Kasumi-1 (cell line): ENCODE results near the gene B3GNT8.
"Not testable (repeated sequence)": the region's sequence is repeated elsewhere in the genome, so short reads cannot be mapped to it uniquely, and the experiment has no call there.

Experiments
- DNase-seq, 2 experiments: peaks; one replicate each; lab custom pipeline; 2025; lab: John Stamatoyannopoulos, UW

The B3GNT8 gene

DNA sequence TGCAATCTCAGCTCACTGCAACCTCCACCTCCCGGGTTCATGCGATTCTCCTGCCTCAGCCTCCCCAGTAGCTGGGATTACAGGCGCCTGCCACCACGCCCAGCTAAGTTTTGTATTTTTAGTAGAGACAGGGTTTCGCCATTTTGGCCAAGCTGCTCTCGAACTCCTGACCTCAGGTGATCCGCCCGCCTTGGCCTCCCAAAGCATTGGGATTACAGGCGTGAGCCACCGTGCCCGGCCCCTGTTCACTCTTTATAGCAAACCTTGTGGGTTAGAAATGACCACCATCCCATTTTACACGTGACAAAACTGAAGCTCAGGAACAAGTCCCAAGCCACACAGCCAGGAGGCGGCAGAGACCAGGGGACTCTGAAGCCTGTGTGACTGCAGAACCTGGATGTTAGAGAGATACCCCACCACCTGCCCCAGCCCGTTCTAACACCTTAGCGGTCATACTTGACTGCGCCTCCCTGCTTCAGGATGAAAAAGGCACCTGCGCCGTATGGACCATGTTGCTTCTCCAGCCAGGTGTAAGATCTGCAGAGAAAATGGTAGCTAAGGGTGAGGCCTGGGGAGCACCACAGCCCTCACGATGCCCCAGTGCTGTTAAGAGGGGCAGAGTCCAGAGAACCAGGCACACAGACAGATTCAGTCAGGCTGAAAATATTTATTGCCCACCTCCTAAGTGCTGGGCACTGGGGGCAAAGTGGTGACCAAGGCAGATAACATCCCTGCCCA is 8.9 kb upstream of the B3GNT8 start:
- no peak for DNase-seq

DNA sequence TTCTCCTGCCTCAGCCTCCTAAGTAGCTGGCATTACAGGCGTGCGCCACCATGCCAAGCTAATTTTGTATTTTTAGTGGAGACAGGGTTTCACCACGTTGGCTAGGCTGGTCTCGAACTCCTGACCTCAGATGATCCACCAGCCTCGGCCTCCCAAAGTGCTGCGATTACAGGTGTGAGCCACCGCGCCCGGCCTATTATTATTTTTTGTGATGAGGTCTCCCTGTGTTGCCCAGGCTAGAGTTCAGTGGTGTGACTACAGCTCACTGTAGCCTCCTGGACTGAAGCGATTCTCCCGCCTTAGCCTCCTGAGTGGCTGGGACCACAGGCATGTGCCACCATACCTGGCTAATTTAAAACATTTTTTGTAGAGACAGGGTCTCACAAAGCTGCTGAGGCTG is 8.2 kb upstream of the B3GNT8 start:
- not testable (repeated sequence) for DNase-seq

DNA sequence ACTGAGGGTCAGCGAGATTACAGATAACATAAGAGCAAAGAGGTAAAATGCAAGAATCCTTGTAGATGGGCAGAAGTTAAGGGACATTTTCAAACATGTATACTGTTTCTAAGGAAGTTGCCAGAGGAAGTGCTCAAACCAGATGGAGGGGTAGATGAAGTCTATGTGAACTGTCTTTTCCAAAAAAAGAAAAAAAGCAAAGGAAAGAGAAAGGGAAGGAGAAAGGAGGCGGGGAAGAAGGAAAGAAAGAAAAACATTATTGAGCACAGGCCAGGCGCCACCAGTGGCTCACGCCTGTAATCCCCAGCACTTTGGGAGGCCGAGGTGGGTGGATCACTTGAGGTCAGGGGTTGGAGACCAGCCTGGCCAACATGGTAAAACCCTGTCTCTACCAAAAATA is 7.3 kb upstream of the B3GNT8 start:
- DNase-seq: peak; percentile 50 to 73

DNA sequence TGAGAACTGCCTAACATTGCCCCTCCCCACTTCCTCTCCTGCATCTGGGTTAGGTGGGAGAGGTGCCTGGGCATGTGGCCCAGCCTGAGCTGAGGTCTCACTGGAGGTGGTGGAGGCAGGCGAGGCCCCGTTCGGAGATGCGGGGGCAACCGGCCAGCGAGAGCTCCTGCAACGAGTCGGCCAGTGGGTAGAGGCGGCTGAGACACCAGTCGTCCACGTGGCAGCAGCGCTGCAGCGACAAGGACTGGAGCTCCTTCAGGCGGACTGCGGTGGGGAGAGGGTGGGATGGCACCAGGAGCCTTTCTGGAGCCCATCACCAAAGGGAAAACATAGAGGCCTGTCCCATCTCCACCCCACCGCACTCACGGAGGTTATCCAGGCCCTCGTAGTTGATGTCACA is 6.0 kb upstream of the B3GNT8 start:
- no peak for DNase-seq

DNA sequence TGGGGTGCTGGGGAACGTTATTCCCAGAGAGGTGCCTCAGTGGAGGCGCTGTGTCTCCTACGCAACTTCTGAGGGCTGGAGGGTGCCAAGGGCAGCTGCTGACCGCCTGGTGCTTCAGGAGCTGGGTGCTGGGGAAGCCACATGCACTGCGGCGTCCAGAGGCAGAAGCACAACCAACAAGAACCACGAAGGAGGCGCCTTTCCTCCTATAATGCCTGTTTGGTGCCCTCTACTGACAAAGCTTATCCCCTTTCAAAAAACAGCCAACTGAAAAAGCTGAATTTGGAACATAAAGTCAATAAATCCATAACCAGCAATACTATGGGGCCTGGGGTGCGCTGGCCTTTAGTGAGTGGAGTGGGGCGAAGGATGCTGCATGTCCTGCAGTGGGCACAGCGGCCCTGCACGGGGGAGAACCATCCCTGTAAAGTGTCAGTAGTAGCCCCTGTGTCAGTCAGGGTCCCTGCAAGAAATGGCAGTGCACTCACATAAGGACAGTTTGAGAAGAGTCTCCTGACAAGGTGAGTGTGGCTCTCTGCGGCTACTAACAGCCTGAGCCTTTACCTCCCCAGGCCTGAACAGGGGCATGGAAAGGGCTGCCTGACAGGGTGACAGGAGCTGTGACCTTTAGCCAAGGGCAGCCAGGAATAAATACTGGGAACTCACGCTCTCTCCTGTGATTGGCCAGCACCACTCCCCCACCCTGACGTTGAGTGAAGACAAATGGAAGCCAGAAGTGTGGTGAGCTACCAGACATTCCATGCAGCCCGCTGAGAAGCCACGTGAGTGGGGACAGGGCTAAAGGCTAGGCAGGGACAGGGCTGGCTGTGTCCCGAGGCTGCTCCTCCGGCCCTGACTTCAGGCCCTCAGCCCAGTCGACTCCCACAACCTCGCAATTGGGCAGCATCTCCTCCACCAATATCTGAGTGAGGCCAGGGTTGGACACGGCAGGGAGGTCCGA is 4.5 kb upstream of the B3GNT8 start:
- peak; percentile 79 to 86 for DNase-seq

DNA sequence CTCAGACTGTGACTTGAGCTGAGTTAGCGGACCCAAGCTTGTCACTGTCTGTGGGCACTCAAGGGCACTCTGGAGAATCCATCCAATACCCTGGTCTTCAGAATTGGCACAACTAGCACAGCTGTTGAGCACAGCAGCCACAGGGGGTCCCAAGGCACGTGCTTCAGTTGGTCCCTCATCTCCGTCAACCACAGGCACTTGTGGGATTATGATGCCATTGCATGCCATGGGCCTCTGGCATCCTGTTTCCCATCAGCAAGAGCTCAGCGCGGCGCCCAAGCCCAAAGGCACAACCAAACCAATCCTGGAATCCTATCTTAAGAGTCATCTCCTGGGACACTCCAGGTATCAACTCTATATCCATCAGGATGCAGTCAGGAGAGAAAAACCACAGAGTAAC is 3.7 kb upstream of the B3GNT8 start:
- DNase-seq: no peak

DNA sequence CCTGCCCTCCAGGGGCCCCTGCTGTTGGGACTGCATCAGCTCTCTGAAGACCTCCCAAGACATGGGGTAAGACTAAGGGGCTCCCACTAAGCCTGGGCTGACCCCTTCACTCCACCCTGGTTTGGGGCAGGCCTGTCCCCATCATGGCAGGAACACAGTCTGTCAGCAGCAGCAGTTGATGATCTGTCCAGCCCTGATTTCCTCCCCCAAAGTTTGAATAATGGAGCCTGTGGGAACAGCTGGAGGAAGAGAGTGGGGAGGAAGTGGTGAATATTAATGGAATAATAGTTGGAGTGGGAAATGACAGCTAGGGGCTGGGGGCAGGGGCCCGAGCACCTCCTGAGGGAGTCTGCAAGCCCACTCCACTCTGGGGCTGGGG is 1.3 kb upstream of the B3GNT8 start:
- DNase-seq: no peak

DNA sequence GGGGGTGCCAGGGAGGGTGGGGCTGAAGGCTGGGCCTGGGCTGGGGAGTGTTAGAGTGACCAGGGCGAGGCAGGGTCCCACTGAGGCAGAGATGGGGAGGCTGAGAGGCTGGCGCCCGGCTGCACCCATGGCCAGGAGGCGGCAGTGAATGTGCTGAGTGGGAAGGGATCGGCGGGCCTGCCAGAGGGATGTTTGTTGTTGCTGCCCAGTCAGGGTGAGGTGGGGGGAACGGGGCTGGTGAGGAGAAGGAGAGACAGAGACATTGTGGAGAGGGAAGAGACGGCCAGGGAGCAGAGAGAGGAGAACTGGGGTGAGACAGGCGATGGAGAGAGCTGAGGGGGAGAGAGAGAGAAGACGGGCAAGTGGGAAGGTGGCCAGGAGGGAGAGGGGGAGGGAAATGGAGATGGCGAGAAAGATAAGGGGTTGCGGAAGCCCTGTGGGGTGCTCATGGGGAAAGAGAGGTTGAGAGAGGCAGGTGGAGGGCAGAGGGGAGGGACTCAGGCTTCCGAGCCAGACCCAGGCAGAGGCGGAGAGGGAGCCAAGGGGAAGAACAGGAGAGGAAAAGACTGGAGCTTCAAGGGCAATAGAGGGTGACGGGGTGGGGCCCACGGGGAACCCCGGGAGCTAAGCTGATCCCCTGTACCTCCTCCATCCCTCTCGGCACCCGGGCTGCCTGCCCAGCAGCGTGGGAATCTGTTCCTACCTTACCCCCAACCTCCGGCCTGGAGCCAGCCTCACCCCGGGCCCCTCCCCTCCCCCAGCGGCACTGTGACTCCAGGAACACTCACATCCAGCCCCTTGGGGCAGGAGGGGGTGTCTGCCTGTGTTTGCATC is 690 bp upstream of the B3GNT8 start:
- DNase-seq: peak; percentile 59 to 61

DNA sequence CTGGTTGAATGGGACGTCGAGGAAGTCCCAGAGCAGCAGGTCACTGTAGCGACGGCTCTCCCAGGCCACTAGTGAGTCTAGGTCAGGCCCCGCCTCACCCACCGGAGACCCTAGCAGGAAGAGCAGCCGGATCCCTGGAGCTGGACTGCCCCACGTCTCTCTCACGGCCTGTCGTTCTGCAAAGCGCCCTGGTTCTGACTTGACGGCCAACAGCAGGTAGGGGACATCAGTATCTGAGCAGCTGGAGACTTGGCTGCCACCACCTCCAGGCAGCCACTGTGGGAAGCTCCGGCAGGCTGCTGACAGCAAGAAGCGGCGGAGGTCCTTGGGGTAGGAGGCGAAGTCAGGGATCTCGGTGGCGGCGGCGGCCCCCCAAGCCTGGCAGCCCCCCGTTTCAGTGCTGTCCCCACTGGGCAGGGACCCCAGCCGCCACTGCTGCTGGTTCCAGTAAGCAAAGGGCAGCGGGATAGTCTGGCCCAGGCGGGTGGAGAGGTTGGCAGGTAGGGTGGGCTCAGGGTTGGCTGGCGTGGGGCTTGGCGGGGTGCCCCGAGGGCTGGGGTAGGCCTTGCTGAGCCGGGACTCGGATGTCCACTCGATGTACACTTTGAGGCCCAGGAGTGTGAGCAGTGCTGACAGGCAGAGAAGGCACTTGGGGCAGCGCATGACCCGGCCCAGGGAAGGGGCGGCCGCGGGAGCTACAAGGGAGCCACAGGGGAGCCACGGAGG is 895 bp downstream of the B3GNT8 start:
- DNase-seq: no peak

DNA sequence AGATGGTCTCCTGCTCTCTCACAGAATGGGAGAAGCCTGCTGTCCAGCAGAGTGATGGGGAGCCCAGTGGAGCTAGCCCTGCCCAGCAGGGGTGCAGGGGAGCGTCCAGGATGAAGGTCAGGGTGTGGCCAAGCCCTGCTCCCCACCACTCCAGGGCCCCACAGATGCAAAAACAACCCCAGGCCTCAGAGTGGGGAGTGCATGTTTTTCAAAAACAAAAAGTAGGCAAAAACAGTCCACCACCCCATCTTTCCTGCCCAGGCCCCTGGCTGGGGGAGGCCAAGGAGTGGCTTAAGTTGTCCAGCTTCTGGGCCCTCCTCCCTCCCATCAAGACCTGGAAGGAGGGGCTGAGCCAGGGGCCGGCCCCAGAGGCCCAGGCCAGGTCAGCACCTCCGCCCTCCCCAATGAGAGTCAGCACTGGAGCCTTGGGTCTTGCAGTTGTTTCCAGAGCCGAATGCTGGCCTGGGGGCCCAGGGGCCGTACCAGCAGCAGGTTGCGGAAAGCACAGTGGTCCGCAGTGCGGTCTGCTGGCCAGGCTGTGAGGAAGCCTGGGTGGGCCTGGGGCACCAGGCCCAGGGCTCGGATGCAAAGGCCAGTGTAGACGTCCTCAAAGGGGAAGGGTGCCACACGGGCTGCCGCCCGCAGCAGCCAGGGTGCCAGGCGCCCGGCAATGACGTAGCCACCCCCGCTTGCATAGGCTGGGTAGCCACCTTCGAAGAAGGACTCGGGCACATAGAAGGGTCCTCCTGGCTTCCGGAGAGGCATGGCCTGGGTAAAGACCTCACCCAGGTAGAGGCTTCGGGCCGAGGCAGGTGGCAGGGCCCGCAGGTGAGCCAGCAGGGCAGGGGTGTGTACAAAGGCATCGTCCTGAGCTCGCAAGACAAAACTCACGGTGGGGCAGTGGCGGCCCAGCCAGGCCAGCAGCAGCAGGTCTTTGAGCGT is 1.7 kb downstream of the B3GNT8 start:
- DNase-seq: no peak

DNA sequence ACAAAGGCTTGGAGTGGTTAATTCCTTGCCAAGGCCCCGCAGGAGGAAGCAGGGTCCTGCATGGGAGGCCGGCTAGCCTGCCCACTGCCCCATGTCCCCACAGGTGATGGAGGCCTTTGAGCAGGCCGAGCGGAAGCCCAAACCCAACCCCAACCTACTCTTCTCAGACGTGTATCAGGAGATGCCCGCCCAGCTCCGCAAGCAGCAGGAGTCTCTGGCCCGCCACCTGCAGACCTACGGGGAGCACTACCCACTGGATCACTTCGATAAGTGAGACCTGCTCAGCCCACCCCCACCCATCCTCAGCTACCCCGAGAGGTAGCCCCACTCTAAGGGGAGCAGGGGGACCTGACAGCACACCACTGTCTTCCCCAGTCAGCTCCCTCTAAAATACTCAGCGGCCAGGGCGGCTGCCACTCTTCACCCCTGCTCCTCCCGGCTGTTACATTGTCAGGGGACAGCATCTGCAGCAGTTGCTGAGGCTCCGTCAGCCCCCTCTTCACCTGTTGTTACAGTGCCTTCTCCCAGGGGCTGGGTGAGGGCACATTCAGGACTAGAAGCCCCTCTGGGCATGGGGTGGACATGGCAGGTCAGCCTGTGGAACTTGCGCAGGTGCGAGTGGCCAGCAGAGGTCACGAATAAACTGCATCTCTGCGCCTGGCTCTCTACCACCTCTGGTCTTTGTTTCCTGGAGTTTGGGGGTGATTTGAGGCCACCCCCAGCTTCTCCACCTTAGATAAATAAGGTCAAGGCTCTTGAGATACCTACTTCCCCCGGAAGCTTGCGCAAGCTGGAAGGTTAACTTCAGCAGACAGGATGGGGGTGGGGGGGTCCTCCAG is 2.6 kb downstream of the B3GNT8 start:
- DNase-seq: no peak

DNA sequence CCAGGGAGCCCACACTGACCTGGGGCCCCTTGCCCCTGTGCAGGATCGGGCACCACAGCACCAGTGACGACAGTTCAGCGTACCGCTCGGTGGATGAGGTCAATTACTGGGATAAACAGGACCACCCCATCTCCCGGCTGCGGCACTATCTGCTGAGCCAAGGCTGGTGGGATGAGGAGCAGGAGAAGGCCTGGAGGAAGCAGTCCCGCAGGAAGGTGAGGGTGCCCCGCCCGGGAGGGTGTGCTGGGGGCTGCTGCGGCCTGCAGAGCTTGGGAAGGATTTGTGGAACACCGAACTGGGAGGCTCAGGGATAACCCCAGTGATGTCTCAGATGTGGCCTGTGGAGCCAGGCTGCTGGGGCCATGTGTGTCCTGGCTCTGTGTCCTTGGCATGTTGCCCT is 4.2 kb downstream of the B3GNT8 start:
- no peak for DNase-seq

DNA sequence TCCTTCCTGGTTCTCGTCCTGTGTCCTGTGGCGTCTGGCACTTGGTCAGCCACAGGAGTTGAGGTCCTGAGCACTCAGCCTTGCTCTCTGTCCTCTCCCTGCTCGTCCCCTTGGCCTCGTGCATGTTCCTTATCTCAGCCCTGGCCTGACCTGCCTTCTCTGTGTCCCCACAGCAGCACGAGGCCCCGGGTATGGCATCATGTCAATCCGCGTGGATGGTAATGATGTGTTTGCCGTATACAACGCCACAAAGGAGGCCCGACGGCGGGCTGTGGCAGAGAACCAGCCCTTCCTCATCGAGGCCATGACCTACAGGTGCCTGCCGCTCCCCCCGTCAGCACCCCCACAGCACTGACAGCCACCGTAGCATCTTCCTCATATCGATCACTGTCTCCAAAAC is 4.7 kb downstream of the B3GNT8 start:
- no peak for DNase-seq

DNA sequence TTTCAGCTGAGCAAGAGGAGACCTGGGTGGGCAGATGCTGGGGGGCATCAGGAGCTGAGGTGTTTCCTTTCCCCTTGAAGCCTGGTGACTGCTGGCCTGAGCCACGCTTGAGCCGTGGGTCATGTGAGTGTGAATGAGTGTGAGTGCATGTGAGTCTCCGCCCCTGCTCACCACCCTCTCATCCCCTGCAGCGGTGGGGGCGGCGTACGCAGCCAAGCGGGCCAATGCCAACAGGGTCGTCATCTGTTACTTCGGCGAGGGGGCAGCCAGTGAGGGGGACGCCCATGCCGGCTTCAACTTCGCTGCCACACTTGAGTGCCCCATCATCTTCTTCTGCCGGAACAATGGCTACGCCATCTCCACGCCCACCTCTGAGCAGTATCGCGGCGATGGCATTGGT is 5.2 kb downstream of the B3GNT8 start:
- DNase-seq: no peak

DNA sequence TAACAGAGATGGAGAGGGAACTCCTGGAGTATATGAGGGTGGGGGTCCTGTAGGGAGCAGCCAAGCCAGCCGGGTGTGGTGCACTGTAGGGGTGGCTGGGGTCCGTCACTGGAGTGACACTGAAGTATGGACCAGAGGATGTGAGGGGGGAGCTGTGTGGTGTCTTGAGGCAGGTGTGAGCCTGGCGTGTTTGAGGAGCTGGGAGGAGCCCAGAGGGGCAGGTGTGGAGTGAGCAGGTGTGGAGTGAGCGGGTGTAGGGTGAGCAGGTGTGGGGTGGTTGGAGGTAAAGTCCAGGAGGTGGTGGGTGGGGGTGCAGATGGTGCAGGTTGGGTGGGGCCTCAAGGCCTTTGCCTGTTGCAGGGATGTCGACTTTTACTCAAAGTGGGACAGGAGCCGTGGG is 5.9 kb downstream of the B3GNT8 start:
- no peak for DNase-seq

DNA sequence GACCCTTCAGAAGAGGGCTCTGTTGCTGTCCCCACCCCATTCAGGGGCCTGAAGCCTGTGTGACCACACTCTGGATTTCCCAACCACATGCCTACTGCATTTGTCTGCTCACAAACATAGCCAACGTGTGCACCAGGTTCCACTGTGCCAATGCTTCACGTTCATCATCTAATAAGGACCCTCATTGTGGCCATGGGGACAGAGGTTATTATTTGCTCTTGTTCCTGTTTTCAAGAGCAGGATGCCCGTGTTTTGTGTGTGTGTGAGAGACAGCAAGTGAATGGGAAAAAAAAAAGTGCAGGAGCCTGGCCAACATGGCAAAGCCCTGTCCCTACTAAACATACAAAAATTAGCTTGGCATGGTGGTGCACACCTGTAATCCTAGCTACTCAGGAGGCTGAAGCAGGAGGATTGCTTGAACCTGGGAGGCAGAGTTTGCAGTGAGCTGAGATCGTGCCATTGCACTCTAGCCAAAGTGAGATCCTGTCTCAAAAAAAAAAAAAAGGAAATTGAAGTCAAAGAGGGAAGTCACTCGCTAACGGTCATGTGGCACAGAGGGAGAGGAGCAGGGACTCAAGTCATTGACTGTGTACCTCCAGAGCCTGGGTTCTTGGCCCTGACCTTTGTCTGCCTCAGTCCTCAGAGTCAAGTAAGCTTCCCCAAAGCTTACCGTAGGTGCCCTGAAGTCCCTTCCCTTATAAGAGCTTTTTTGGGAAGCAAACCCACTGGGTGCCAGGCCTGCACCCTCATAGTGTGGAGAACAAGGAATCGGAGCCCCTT is 6.9 kb downstream of the B3GNT8 start:
- peak; percentile 81 to 82 for DNase-seq

DNA sequence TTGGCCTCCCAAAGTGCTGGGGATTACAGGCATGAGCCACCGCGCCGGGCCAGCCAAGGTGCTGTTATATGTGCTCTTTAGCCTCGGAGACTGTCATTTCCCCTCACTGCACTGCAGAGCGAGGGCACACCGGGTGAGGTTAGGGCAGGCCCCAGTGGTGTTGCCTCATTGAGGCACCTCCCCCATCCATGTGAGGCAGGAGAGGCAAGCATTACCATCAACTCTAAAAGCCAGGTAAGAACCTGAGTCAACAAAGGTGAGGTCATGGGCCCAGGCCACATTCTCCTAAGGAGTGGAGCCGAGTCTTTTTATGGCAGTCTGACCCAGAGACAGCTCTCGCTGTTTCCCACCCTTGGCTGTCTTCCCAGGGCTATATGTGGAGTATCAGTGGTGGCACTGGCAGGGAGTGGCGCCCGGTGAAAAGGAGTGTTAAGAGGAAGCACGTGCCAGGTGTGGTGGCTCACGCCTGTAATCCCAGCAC is 10.9 kb downstream of the B3GNT8 start:
- DNase-seq: no peak

DNA sequence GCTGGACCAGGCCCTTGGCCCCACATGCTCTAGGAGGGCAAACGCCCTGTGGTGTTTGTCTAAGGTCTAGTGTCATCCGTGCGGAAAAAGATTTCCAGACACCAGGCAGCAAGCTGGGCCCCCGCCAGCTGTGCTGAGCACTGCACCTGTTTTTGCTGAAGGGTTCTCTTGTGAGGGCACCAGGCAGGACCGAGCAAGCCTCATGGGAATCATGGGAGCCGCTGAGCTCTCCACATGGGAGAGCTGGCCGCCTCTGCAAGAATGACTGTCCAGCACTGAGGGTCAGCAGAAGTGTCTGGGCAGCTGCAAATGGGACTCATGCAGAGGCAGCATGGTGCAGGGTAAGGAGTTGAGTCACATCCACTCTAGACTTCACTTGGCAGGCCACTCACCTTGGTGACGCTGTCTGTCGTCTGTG is 12.0 kb downstream of the B3GNT8 start:
- no peak for DNase-seq

DNA sequence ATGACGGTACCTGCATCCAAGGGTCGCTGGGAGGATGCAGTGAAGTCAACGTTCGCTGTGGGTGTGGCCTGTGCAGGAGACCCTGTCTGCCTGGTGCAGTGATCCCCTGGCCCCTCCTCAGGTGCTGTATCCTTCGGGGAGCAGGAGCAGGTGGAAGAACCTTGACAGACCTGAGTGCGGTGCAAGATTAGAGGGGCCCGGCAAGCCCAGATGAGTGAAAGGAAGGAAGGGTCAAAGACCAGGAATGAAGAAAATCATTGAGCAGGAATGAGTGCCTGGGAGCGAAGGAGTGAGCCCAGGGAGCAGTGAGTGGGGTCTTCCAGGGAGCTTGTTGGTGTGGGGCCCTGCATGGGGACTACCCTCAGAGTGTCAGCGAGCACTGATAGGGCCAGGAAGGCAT is 12.7 kb downstream of the B3GNT8 start:
- DNase-seq: no peak
